ENCODE measurements around the gene SGK1.
"Not testable (repeated sequence)": the region's sequence is repeated elsewhere in the genome, so short reads cannot be mapped to it uniquely, and the experiment has no call there.

The SGK1 gene

DNA sequence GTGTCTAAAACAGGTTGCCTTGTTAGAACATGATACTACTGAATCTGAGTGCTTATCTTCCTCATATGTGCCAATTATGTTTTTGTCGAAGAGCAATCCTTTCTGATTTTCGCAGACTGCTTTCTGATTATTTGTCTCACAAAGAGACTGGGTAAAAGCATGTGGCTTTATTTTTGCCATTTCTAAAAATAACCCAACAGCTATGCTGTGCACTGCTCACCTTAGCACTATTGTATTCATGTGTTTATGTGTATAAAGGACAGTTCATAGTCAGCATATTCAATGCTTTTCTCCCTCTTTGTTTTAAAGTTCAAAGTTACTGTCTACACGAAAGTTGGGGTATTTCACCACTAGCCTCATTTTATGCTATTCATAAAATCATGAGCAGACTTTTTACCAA is 127.0 kb downstream of the SGK1 start:
- no peak for DNase-seq

GRCh38 chr6:134187751-134188150 is 130.2 kb downstream of the SGK1 start:
- DNase-seq: no peak

DNA sequence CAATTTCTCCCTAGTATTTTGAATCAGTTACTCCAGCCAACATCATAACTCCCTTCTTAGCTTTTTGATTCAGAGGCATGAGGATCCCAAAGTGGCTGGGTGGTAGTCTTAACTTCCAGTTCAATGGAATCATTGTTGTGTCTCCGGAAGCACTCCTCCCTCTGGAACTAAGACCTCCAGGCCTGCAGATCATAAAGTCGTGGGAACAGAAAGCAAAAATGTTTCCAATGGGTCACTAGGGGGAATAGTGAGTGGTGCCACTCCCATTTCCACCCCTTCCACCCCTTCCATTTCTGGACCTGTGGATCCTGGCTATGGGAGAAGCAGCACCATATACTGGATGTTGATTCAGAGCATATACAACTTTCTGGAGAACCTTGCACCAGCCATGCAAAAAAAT is 130.8 kb downstream of the SGK1 start:
- DNase-seq: no peak

DNA sequence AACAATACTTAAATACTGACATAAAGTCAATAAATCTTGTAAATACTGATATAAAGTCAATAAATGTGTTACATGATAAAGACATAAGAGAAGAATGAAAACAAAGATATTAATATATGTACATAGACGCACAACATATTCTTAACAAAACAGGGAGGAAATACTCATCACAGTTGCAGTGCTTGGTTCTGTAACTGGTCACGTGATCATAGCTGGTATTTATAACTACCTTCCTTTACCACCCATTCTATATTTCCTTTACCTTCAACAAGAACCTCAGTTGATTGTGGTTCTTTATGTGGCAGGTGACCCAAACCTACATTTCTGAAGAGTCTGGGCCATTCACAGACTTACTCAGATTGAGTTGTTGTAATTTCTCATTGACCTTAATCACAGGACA is 131.6 kb downstream of the SGK1 start:
- no peak for DNase-seq

GRCh38 chr6:134185277-134185676 is 132.6 kb downstream of the SGK1 start:
- DNase-seq: no peak

GRCh38 chr6:134183844-134184243 is 134.1 kb downstream of the SGK1 start:
- no peak for DNase-seq

GRCh38 chr6:134182528-134182927 is 135.4 kb downstream of the SGK1 start:
- no peak for DNase-seq

DNA sequence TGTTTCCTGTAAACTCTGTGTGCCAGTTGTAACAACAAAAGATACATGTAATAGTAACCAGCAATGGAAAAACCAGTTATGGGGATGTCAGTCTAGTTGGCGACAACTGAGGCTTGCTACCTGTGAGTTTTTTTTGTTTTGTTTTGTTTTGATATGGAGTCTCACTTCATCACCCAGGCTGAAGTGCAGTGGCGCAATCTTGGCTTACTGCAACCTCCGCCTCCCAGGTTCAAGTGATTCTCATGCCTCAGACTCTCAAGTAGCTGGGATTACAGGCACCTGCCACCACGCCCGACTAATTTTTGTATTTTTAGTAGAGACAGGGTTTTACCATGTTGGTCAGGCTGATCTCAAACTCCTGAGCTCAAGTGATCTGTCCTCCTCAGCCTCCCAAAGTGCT is 136.2 kb downstream of the SGK1 start:
- not testable (repeated sequence) for DNase-seq

DNA sequence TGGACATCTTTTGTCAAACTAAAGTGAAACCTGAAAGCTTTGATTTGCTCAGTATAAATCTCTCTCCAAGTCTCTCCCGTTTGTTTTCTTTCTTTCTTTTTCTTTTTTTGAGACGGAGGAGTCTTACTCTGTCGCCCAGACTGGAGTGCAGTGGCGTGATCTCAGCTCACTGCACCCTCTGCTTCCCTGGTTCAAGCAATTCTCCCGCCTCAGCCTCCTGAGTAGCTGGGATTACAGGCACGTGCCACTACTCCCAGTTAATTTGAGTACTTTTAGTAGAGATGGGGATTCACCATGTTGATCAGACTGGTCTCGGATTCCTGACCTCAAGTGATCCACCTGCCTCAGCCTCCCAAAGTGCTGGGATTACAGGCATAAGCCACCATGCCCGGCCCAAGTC is 136.7 kb downstream of the SGK1 start:
- not testable (repeated sequence) for DNase-seq

DNA sequence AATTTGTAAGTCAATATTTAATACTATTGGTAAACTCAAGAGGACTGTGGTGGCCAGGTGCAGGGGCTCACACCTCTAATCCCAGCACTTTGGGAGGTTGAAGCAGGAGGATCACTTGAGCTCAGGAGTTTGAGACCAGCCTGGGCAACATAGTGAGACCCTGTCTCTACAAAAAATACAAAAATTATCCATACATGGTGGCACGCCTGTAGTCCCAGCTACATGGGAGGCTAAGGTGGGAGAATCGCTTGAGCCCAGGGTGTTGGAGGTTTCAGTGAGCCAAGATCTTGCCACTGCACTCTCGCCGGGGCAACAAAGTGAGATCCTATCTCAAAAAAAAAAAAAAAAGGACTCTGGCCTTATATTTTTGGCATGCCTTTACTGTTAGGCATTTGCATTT is 137.4 kb downstream of the SGK1 start:
- not testable (repeated sequence) for DNase-seq

DNA sequence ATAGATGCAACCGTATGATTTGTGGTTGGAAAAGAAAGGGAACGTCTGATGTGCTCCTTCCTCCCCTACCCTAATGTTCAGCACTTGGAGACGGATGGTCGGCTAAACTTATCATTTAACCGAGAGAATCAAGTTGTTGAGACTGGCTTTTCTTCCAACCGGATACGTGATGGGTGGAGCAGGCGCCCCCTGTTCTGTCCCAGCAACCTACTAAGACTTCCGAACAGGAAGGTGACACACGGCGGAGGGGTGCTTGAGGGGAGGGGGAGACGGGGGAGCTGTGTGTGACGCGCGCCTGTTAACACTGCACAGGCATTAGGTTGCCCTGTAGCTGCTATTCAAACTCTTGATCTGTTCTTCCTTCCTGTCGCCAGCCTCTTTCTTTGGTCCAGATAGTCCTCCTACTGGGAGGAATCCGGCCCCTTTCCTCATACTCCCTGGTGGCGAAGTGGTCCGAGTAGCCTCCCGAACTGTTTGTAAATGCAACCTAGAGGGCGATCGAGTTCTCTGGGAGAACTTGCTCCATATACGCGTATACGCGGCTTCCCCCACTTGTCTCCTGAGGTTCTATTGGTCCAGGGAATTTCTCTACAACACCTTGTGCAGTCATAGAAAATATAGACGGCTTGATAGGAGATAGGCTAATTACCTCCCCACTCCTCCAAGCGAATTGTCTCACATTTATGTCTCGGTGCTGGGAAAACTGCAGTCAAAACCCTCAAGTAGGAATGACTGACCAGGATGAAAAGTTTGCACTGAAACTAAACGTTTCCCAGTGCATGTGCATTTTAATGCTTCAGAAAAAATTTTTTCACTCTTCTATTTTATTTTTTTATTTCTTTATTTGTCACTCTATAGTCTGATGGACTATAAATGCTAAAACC is 139.5 kb downstream of the SGK1 start:
- DNase-seq: peak; percentile 71

DNA sequence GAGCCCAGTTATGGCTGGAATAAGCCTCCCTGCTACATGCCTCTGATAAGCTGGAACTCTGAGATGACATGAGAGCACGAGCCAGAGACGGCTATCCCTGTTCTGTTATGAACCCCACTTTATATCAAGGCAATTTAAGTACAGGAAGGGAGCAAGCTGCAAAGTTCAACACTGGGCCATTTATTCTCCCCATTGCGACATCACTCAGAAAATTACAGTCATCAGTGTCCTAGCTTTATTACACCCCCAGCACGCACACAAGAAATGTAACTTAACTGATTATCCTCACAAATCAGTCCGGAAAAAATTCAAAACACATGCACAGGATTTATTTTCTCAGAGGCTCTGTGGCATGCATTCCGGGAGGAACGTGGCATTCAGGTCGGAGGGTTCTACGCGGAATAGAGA is 140.2 kb downstream of the SGK1 start:
- no peak for DNase-seq

DNA sequence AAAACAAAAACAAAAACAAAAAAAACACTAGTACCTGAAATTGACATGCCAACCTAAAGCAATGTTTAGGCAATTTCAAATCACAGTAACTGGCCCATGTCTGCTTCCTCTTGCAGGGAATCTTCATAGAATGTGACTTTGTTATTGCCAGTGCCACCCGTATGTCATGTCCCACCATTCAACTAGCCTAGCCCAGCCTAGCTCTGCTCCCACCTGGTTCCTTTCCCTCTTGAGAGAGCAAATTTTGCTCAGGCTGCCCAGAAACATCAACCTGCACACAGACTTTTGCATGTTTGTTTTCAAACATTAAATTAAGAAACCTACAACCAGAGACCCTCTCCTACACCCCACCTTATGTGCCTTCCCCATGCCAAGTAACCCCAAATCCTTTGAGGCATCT is 140.7 kb downstream of the SGK1 start:
- DNase-seq: no peak

DNA sequence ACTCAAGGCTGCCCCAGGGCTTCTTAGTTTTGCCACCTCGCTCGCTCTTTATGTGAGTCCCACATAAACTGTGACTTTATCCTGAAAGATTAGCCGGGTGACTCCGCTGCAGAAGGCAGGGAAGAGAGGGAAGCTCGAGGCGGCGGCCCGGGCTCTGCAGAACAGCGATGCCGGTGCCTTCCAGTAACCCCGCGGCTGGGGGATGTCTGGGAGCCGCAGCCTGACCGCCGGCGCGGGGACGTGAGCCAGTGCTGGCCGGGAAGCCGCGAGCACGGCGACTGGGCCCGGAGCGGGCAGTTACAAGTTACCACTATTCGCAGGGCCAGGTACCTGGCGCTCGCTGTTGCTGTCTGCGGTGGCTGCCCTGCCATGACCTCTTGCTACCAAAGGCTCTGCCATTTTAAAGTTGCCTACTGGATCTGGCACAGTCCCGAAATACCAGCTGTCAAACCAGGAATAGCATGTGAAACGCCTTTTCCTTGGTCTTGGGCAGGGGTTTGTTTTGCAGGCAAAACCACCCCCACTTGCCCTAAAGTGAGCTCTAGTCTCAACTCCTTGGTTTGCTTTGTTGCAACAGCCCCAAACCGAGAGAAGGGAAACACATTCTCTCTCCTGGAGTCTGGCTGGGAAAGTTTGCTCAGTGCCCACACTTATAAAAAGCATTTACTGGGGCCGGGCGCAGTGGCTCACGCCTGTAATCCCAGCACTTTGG is 141.5 kb downstream of the SGK1 start:
- DNase-seq: peak; percentile 74

DNA sequence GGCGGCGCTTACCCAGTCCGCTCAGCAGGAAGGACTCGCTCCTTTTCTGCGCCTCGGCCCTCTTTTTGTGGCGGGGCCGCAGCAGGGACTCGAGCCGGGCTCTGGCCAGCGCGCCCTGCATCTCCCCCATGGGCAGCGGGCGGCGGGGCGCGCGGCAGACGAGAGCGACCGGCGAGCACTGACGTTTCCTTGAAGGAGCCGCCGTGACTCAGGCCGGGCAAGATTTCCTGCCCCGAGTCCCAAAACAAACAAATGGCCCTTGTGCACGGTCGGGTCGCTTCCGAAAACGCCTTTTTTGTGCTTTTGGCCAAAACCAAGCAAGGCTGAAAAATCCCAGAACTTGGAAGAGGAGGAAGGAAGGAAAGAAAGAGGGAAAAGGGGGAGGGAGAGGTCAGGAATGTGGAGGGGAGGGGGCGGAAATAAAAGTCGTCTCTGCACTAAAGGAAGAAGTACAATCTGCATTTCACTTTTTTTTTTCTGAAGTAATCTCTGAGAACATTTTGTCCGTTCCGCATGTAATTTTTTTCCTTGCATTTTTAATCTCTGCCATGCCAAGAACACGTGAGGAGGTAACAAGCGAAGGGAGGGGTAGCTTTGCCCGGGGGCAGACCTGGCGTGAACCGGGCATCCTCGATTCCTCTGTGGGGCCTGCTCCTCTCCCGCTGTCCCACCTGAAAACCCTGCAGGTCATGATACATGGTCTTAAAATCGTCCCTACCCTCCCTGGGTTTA is 142.2 kb downstream of the SGK1 start:
- DNase-seq: no peak

DNA sequence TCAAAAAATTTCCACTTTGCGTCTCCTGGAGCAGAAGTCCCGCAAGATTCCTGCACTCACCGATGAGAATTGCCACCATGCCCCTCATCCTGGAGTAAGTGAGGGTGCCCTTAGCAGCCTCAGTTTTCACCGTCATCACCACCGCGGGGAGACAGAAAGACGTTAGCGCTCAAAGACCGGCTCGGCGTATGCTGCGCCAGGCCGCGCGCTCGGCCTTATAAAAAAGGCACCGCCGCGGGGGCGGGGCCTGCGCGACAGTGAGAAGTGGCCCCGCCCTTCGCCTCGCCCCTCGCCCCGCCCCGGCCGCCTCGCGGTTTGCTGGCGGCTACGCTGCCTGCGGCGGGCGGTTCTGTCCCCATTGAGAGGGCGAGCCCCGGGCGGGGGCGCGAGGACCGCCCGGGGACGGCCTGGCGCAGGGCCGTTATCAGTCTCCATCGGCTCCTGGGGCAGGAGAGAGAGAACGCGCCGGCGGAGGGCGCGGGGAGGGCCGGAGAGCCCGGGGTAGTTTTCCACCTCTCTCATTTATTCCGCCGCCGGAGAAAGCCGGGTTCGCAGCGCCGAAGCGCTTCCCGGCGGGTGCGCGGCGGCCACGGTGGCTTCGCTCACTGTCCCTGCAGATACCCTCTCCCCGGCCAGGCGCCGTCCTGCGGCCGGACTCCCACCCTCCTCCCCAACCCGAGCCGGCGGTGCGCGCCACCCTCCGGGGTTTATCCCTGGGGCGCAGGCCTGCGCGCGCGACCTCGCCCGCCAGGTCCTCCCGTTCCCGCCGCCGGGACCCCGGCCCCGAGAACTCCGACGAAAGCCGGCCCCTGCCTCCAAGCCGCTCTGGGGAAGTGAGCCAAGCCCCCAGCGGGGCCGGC is 143.0 kb downstream of the SGK1 start:
- DNase-seq: peak; percentile 99

DNA sequence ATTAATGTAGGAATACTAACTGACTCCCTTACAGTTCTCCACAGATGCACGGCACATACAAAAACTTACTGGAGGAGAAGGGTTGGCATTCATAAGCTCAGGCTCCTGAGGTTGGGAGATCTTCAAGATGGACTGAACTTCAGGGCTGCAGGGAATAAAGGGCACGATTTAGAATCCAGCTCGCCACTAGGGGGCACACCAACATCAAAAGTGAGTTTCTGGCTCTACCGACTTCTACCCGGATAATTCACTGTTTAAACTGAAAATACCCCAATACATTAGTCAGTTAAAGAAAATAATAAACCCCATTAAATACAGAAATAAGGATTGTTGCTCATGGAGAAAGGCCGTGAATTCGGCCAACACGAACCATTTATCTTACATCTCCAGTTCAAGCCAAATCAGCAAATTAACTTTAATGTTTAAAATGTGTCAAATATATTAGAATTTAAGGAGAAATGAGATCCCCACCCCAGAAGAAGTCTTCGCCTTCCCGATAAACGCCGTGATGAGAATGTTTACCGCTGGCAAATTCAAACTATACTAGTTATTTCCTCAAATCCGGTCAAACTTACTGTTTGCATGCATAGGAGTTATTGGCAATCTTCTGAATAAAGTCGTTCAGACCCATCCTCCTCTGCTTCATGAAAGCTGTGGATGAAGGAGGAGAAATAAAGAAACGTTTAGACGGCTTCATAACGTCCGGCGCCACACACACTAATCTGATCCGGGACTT is 143.8 kb downstream of the SGK1 start:
- peak; percentile 50 for DNase-seq

GRCh38 chr6:134173366-134173725 is 144.6 kb downstream of the SGK1 start:
- DNase-seq: no peak

GRCh38 chr6:134172706-134173365 is 145.1 kb downstream of the SGK1 start:
- no peak for DNase-seq

GRCh38 chr6:134172020-134172705 is 145.7 kb downstream of the SGK1 start:
- no peak for DNase-seq

All from right kidney (tissue), 1 donor.